NCI-H2029 (cell line): ENCODE measurements around the gene UTS2B.

Source experiments
- DNase-seq: peaks from one replicate; lab custom pipeline; 2025; lab: John Stamatoyannopoulos, UW

Gene UTS2B

GRCh38 chr3:191352014-191352413, 21.7 kb upstream of the UTS2B start:
- no peak for DNase-seq

DNA sequence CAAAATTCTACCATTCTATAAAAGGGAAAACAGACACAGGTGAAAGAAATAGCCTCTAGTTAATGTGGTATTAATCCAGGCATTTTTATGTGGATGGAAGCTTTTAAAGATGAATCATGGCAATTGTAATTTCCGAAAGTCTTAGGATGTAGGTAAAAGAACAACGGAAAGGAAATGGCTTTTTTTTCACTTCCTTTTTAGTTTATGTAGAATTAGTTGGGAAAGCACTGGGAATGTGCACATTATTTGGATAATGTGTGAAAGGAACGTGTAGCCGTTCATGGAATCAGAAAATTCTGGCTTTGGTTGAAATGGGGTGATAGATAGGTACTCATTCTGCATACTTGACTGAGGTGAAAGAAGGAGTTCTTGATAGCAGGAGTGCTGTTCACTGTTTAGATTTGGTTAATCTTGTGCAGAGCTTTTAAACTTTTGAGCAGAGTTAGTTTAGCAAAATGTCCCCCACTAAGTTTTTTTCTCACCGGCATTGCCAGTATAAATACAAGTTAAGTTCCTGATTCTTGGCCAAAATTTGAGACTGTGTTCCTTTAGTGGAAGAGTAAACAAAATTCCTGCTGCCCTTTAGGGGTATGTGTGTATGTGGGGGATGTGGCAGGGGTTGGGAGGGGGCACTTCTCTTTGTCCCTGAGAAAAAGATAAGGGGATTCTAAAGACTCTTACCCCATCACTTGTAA, 20.2 kb upstream of the UTS2B start:
- no peak for DNase-seq

DNA sequence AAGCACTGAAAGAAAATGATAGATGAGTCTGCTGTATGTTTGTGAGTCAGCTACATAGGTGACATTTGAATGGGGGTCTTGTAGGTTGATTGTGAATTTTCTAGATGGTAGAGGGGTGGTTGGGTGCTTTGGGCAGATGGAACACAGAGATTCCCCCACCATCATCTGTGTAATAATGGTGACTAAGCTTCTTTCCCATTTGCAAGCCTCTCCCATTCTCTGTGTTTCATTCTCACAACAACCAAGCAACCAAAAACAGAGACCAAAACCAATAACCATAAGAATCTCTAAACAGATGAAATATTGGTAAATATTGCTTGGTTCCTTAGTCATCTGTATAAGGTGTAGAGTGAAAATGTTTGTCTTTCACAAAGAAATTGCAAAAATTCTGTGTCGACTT, 17.8 kb upstream of the UTS2B start:
- DNase-seq: no peak

GRCh38 chr3:191347228-191347627, 16.9 kb upstream of the UTS2B start:
- no peak for DNase-seq

GRCh38 chr3:191345334-191345733, 15.0 kb upstream of the UTS2B start:
- no peak for DNase-seq

- no peak for DNase-seq
Measured at GRCh38 chr3:191343913-191344312, 13.6 kb upstream of the UTS2B start.

- DNase-seq: no peak
Measured at GRCh38 chr3:191343115-191343514, 12.8 kb upstream of the UTS2B start.

DNA sequence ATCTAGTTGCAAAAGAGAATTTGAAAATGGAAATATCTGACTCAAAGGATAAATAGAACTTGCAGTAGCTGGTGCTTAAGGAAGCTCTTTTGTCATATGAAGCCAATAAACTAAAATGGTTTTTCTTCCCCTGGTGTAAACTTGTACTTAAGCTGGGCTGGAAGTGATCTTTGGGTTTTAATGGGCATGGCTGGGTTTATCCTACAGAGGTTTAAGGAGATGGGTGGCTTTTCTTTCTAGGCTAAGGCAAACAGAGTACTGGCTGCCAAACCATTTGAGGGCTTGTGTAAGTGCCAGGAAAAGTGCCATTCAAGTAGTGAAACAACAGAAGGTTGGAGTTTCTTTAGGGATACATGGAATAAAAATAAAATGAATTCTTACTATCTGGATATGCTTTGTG, 12.1 kb upstream of the UTS2B start:
- no peak for DNase-seq

DNA sequence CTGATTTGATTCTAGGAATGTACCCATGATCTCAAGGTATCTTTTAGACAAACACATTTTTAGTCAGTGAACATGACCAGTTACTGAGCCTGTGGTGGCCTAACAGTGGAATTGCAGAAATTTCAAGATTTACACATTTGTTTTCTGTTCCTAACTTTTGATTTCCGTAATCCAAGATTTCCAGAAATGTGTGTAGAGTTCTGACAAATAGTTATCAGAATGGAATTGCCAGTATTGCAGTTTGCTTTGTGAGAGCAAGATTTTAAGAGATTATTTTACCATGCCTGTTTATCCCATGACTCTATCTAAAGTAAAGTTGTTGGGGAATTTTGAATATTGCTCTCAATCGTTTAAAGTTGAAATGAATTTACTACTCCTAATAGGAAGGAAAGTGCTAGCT, 11.7 kb upstream of the UTS2B start:
- no peak for DNase-seq

DNA sequence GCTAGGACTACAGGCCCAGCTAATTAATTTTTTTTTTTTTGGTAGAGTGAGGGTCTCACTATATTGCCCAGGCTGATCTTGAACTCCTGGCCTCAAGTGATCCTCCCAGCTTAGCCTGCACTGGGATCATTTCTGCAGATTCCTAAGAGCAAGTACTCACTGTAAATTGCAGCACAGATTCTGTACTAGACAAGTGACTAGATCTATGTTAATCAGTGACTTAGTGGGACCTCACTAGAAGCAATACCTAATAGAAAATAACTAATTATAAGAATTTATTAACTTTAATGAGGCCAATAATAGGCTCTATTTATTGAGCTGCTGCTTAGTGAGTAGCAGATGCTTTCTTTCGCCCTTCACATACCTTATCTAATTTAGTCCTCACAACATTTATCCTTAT, 10.6 kb upstream of the UTS2B start:
- DNase-seq: no peak

- no peak for DNase-seq
Measured at GRCh38 chr3:191340351-191340750, 10.0 kb upstream of the UTS2B start.

- no peak for DNase-seq
Measured at GRCh38 chr3:191339316-191339917, 9.1 kb upstream of the UTS2B start.

DNA sequence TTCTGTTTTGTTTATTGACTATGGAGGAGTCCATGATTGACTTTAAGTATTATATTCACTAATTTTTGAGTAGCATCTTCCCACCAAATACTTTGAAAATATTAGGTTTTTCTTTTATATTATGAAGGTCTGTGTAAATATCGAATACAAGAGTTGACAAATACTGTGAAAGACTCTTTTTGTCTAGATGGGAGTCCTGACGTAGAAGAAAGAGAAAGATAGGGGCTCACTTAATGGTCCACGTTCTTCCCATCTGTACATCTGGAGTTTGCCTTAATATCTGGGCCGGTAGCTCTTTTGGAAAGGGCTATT, 7.8 kb upstream of the UTS2B start:
- DNase-seq: no peak

DNA sequence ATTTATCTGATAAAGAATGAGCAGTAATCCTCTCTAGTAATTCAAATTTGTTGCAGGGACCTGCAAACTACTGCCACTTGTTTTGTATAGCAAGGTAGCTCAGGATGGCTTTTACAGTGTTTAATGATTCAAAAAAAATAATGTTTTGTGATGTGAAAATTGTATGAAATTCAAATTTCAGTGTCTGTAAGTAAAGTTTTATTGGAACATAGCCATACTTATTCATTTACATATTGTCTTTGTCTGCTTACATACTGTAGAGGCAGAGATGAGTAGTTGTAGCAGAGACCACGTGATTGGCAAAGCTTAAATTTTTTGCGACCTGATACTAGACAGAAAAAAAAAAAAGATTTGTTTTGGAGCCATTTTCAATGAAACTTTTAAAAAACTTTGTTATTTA, 6.5 kb upstream of the UTS2B start:
- no peak for DNase-seq

DNA sequence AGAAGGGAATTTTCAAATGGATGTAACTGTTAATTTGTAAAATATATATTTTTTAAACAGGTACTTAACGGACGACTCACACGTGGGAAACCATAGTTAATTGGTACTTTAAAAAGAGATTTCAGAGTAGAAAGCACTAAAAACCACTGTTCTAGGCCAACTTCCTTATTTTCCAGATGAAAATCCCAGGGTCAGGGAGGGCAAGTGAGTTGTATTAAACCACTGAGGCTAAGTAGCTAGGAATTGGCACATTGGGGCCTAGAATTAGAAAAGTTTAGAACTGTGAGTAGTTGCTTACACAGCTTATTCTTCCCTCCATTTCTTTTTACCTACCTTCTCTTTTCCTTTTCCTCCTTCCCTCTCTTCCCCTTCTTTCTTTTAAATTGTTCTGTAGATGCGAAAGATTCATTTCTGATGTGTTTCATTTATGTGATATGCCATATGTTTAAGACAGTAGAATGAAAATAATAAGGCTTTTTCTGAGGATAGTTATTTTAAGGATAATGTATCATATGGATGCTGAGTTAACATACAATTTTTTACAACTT, 4.1 kb upstream of the UTS2B start:
- no peak for DNase-seq

DNA sequence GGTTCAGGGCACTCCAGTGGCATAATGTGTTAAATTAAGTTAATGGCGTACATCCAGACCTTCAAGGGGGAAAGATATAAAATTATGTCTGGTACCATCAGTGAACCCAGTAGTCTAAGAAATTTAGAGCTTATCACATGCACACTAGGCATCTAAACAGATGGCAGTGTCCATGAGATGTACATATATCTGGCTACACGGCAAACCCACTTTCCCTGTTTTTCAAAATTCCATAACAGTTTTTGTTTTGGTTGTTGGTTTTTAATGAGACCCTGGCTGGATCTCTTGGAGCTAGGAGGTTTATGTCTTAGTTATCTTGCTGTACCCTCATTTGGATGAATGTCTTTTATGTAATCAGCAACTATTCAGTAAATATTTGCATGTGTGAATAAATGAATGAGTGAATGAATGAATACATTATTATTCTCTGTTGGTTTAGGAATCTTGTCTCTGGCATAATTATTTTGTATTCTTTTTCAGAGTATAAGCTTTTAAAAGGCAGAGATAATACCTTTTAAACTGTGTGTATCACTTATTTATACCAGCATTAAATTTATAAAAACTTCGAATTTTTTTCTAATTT, 3.1 kb upstream of the UTS2B start:
- no peak for DNase-seq

- no peak for DNase-seq
Measured at GRCh38 chr3:191331388-191331787, 1.1 kb upstream of the UTS2B start.

DNA sequence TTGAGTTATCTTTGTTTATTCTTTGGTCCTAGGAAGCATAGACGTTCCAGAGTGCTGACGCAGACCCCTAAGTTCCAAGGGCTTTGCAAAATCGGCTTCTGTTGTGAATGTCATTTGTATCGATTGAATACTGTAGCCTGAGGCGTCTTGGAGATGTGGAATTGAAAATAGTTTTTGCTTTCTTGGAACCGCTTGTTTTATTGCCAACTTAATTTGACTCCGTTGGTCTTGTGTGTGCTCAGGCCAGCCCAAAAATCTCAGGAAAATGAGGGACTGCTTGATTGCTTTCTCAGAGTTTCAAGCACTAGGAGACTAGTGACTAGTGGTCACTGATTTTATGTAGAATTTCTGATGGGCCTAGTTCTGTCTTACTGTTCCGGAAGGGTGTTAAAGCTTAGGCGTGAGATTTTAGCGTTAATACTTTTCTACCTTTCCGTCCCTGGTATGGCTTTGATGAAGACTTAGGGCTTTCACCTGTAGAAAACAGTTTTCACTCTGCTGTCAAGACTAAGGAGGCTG, 263 bp upstream of the UTS2B start:
- no peak for DNase-seq

DNA sequence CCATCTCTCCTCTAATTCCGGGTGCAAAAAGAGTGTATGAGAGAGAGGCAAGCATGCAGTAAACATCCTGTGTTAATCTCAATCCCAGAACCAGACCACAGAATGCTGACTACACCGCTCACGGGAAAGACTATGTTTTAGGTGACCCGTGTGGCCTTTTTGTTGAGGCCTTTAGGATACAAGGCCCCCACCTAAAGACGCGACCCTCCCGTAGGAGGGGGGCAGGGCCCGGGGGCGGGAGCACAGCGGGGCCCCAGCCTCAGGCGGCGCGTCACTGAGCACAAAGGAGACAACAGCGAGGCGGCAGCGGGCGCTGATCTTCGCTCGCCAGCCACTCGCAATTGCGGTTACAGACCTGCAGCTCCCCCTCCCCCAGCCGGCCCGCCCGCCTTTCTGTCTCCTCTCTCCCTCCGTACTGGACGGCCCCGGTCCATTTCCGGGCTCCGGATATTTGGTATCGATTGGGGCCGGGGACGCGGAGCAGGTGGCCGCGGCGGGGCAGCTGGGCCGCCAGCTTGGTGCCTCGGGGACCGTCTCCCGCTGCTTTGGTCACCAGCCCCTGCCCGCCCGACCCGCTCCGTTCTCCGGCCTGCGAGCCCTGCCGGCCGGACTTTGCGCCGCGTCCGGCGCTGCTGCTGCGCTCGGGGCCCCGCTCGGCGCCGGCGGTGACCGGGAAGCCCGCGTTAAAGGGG, 1.2 kb downstream of the UTS2B start, which contains the start of gene CCDC50:
CCDC50 (plus strand) TSS at position 433 of the 692 bp plus-strand sequence. CDS start 281 bp downstream, outside the sequence.
- DNase-seq: peak; percentile 81

- peak; percentile 34 for DNase-seq
Measured at GRCh38 chr3:191328383-191328961, 1.9 kb downstream of the UTS2B start.

DNA sequence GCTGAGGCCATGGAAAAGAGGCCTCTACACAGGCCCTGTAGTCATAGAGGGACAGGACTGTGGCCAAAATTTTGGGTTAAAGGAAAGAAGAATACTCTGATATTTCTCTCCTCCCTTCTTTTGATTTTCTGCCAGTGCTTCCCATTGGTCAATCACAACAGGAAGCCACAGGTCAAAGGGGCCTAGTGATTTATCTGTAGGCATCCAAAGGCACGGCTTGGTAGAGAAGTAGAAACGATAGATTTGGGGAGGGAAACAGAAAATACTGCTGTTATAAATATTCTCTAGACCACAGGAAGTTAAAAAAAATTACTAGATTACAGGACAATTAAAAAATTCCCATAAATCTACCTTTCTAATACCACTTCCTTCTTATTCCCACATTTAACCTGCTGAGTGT, 2.8 kb downstream of the UTS2B start:
- no peak for DNase-seq

- no peak for DNase-seq
Measured at GRCh38 chr3:191324936-191325335, 5.4 kb downstream of the UTS2B start.
